HUDEP-2 (cell line): Measurements from ENCODE around the gene NPAS2.

Experiments
- DNase-seq, 76 experiments: peaks; one replicate each; lab custom pipeline; 2025; ENCODE audit not compliant: unreplicated experiment in 76 of 76; lab: John Stamatoyannopoulos, UW

Gene NPAS2

DNA sequence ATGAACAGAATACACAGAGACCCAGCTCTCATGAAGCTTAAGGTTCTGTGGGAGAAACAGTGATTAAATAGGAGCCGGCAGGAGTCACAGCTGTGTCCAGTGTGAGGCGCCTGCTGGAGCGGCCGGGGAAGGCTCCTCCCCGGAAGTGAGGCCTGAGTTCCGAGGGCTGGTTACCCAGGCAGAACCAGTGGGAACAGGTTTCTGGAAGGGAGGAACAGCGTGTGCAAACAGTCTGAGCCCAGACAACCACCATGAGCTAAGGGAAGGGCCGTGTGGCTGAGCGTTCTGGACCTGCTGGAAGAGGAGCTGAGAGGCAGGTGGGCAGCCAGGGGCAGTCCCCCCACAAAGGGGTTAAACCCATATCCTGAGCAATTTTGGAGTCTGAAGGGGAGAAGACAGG, 26.0 kb upstream of the NPAS2 start:
- no peak for DNase-seq

DNA sequence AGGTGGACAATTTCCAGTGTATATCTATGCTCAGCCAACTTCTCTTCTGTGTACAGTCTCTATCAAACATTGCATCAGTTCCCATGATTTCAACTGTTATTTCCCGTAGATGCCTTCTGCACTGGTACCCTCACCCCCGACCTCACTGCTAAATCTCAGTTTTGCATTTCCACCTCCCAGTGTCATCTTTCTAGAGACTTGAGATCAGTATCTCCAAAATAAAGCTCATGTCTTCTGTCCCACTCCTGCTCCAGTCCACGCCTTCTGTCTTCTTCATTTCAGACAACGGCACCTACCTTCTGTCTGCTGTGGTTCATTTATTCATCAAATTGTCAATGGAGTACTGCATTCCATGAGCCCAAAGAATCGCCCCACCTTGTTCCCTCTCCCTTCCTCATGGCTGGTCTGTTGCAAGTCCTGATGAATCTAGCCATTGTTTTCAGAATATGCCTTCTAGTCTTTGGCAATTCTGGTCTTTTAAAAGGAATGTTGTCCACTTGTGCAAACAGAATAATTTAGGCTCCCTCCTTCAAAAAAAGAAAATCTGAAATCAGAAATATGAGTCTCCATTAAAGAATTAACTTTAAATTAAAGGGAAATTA, 23.3 kb upstream of the NPAS2 start:
- DNase-seq, result no peak

DNA sequence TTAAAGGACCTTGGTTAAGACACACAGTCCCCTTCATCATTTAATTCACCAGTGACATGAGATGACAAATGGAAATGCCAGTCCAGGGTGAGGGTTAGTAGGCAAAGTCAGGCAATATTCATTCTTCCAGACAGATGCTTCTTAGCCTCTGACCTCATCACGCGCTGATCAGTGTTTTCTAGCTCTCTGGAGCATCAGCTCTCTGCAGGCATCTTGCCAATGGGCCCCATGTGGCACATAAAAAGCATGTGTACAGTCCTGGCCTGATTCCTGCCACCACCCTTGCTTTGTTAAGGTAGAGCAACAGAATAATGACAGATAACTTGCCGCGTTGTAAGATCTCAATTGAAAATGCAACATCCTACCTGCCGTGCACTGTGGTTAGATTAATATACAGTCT, 20.3 kb upstream of the NPAS2 start:
- no peak for DNase-seq

DNA sequence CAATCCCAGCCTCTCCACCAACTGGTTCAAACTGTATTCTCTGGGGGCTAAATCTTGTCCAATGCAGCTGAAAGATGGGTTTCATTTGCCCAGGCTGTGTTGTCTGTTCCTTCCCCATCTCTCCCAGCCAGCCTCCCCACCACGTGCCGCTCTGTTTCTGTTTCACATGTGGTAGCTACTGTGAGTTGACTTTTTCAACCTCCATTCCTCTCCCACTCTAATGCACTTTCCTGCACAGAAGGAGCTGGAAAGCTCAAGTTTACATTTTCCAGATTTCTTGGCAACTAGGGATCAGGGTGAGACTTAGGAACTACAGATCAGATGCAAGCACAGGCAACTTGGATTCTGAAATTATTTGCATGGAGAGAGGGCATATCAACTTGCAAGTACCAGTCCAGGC, 19.0 kb upstream of the NPAS2 start:
- DNase-seq, result no peak

DNA sequence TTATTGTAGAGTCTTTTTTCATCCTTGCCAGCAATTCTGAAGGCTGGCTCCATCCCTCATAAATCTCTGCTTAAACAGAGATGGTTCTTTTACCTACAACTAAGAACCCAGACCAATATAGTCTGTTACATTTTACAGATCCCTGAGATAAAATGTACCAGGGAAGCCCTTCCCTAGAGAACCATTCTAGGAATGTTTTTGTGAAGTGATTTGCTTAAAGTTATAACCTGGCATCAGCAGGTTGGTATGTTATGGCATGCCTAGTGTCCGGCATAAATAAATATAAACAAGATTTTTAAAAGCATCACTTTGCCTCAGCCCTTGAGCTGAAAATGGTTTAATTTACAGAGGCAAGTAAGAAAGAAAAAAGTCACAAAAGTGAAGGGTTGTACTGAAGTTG, 18.5 kb upstream of the NPAS2 start:
- no peak for DNase-seq

DNA sequence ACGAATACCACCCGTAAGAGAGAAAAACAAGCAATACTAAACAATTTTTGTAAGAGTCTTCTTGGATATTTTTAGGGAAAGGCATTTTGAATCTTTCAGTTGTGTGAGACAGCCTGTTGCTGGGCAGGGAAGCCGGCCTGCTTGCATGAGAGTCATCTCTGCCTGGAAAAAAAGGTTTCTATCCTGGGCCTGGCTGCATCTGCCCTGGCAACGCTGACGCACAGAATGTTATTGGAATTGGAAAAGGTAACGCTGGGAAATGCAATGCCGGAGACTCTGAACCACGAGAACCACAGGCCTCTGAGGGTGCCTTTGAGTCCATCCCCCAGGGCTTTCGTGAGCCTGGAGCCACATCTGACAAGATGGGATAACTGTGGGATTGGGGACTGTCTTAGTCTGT, 17.9 kb upstream of the NPAS2 start:
- DNase-seq, result no peak

DNA sequence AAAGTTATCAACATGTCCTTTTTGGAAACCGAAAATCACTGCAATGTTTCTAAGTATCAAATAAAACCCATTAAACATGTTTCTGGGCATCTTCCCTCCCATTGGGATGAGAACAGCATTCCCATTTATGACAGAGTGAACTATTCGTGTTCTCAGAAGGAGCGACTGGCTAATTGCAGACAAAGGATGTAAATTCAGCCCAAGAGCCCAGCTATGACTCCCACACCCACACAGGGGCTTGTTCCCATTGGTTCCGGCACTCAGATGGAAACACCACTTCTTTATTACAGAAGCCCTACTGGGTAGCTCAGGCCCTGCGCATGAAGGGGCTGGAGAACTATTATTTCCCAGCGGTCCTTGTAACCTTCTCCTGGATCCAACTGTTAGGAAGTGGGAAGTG, 16.6 kb upstream of the NPAS2 start:
- DNase-seq, result no peak

DNA sequence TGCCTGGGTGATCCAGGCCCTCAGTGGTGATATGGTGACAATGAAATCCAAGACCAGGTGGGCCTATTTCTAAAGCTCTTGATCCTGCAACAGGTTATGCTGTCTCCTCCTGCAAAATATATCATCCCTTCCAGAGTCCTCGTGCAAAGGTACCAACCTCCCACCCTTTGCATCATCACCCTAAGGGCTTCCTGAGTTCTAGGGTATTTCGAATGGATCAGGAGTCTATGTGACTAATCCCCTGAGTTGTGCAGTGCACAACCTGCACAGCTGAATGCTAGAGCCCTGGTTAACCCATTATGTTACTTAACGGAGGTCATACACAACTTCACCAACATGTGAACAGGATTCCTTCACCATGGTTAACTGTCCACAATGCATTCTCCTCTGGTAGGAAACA, 13.4 kb upstream of the NPAS2 start:
- DNase-seq, result no peak

DNA sequence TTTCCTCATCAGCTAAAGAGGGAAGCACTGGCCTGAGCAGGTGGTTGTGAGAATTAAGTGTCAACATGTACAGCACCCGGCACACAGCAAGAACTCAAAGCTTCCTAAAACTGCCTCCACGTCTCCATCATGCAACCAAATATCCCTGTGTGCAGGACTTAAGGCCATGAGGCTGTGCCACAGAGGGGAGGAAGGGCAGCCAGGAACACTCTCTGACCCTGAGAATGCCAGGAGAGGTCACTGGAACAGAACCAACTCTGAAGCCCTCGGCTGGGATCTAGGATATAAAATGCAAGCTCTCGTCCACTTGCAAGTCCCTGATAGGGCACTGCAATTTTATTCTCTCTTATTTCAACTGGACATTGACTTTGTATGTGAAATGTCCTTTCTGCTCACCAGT, 12.2 kb upstream of the NPAS2 start:
- DNase-seq, result no peak

DNA sequence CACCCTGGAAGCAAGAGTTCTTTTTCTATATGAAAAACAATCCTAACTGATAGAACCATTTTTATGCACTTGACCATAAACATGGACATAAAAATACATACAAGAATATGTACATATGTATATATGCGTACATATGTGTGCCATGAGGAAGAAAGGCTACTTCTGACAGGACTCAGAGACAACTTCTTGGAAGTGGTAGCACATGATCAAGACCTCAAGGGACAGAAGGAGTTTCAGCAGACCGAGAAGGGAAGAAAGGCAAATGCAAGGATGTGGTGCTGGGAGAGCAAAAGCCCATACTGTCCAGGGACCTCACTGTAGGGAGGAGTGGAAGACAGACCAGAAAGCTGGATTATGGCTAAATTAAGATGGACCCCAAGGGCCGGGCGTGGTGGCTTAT, 11.4 kb upstream of the NPAS2 start:
- DNase-seq, result no peak

DNA sequence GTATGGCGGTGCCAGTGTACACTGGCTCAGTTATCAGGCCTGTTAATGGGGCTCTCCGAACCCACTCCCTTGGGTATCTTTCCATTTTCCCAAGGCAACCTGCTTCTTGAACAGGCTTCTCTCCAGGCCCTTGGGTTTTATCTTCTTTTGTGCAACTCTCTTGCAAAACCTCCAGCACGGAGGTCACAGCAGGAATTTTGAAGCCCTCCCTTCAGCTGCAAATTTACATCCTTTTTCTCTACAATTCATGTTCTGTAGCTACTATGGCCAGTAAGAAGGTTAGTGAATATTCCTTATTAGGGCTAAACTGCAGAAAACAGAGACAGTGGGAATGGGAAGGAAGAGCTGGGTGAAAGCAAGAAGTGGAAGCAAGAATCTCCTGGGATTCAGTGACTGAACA, 10.4 kb upstream of the NPAS2 start:
- DNase-seq, result no peak

DNA sequence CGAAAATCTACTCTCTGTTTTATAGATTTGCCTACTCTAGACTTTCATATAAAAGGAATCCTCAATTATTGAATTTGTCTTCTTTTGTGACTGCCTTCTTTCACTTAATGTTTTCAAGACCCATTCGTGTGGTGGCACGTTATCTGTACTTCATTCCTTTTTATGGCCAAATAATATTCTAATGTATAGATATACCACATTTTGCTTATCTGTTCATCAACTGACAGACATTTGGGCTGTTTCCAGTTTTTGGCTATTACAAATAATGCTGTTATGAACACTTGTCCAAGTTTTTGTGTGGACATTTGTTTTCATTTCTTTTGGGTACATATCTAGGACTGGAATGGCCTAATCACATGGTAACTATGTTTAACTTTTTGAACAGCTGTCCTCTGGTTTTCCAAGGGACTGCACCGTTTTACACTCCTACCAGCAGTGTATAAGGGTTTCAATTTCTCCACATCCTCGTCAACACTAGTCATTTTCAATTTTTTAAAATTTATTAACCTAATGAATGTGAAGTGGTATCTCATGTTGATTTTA, 9.3 kb upstream of the NPAS2 start:
- DNase-seq, result no peak

DNA sequence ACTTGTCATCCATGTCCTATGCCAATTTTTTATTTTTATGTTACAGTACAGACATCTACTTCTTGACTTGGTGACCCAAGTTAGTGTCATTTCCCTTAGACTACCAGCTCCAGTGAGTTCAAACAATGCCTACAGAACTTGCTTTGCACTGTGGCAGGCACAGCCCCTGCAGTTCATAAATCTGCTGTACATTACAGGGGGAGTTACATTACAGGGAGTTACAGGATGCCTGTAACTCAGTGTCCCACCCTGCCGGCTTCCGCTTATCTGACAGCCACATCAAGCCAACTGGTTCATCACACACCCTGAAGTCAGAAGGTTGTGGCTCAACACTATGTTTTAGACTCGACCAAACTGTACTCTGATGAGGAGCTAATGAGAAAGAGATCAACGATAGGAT, 7.8 kb upstream of the NPAS2 start:
- DNase-seq, result no peak

DNA sequence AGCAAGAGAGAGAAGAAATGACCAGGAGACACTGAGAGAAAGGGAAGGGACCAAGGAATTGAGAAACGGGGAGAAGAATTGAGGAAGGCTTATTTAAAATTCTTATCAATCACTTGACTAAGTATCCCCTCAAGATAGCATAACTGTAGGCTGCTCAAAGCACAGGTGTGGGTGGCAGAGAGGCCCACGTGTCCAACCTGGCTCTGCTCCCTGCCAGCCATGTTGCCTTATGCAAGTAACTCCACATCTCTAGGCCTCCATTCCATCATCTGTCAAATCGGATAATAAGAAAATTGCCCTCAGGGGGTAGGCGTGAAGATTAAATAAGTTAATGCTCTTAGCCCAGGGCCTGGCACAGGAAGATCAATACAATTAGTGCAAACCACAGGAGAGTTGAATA, 7.4 kb upstream of the NPAS2 start:
- DNase-seq, result no peak

DNA sequence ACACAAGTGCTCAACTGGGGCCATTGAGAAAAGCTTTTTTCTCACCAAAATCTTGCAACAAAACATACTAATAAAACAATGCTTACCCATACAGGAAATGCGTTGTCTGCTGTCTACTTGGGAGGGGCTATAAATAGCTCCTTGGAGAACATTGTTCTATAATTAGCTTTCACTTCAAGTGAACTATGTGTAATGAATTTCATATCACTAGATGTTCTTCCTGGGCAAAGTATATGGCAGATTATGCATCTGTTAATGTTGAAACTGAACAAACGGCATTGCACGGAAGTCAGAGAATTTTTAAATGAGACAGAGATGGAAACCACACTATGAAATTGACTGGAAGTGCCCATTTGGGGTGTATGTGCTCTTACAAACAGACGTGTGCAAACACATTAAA, 6.4 kb upstream of the NPAS2 start:
- DNase-seq, result no peak

DNA sequence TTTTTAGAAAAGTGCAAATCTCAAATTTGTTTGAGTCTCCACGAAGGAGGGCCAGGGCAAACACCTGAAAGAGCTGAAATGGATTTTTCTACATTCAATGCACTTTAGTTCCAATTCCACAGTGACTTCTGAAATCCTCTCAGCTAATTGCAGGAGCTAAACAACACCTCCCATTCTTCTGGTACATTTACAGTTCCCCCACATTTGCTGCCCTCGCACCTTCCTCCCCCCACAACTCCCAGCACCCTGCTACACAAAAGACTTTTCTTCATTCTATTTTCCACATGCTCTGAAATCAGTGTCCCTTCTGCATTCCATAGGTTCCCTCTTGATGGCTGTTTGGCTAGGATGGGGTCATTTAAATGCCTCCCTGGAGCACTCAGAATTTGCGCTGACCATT, 5.9 kb upstream of the NPAS2 start:
- DNase-seq, result no peak

DNA sequence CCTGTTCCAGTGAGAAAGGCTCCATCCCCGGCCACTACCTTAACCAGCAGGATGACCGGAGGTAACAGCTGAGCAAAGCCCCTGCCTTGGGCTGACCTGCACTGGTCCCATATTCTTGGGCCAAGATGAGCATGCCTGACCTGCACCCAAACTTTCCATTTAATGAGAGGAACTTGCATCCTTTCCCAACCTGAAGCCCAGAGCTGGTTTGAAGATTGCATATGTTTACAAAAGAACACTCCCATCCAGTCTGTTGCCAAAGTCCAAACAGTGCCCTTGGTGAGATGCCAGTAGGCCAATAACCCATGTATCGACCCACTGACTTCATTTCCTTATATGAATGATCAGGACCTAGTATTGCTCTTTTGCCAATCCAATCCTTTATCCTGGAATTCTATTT, 5.5 kb upstream of the NPAS2 start:
- DNase-seq, result no peak

DNA sequence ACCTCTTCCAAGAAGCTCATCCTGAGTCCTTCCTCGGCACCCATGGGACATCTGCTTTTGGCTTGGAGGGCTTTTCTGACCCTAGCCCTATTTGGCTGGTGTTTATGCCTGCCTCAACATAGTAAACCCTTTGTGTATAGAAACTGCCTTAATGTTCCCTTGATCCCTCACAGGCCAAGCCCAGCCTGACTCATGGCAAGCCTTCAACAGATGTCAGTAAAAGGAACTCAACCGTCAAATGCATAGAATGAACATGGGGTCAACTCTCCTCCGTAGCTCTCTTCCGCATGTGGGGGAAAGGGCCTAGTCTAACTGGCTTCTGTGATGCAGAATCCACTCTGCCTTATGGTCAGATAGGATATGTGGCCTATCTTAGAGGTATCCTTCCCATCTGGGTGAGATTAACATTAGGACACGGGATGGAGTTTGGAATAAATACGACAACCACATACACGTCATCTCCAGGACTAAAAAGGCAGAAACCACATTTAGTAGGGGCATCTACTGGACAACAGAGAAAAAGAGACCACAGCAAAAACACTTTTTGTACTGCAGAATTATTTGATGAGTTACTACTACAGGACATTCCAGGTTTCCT, 2.5 kb upstream of the NPAS2 start:
- no peak for DNase-seq

DNA sequence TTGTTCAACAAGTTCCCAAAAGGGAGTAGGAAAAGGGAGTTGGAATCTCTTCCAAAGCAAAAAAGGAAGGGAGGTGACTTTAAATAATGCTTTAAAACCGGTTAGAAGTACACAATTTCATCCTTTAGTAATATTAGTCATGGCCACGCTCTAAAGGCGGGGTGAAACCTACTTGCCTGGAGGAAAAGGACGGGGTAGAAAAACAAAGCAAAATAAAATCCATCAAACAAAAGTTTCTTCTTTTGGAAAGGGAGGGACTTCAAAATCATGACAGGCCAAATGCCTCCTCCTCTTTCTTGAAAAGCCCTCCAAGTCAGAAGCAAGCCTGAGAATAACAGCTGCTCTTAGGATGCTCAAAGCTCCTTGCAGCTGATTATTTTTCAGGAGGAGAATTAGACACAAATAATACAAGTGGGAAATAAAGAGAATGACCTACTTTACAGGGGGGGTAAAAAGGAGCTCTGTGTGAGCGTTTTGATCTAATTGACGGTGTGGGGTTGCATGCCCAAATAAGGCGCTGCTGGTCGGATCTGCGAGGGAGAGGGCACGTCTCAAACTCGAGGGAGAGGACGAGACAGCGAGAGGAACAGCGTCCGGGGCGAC, 1.8 kb upstream of the NPAS2 start:
- no peak for DNase-seq

DNA sequence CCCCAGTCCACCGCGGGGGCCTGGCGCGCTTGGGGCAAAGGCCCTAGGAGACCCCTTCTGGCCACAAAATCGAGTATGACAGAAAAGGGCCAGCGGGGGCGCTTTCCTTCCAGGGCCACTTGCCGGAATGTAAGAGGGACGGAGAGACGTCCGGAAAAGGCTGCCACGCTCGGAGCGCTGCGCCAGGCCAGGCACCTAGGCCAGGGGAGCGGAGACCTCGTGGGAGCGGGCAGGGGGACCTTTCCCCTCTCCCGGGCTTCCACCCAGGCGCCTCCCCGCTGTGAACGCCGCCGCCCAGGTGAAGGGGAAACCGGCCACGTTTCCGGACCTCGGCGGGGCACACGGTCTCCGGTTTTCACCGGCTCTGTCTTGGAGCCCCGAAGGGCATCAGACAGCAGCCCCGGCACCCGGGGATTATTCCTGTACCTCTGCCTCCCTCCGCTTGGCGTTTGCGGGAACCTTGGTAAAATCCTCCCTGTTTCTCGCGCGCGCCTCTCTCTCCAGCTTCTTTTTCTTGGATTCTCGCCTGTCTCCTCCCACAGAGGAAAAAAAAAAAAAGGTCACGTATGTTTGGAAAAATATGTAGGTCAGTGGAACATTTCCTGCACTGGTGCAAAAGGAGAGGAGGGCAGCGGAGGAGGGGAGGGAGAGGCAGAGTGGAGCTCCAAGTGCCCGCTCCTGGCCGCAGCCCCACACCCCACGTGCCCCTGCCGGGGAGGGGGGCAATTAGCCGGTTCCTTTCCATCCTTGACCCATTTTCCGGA, 1.2 kb upstream of the NPAS2 start:
- DNase-seq, result no peak

DNA sequence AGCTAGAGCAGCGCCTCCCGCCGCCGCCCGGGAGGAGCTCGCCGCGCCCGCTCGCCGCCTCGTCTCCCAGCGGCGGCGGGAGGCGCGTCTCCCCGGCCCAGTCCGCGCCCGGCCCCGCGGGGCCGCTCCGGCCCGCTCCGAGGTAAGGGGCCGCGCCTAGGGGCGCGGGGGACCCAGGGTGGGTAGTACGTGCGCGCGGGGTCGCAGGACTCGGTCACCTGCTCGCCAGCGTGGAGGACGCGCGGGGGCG, 259 bp downstream of the NPAS2 start:
- no peak for DNase-seq
